GDM1 (cell line): ENCODE measurements around the gene SYT4.

Experiments
- DNase-seq: peaks from one replicate; lab custom pipeline; 2025; lab: John Stamatoyannopoulos, UW

Gene SYT4

DNA sequence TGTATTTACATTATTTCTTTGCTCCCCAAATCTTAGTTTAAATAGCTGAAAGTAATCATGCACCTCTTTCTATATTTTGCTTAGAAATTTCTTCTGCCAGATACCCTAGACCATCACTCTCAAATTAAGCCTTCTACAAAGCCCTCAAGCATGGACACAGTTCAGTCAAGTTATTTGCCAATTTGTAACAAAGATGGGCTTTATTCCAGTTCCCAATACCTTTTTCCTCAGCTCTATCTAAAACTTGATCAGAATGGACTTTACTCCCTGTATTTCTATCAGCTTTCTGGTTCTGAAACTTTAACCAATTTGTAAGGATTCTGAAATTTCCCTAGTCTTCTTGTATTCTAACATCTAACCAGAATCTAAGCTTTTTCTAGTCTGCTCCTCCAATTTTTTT lies 56.6 kb downstream of the SYT4 start:
- DNase-seq: no peak
